GM19438 (cell line): Measurements from ENCODE around the gene TPST1.
"Not testable (repeated sequence)": the region's sequence is repeated elsewhere in the genome, so short reads cannot be mapped to it uniquely, and the experiment has no call there.

ENCODE experiments used
- ATAC-seq: cut with Tn5 transposase; IDR thresholded peaks from one replicate; pipeline ENCODE4 v1.9.1; 2021; ENCODE audit warnings: low read depth; ENCODE audit not compliant: unreplicated experiment

The TPST1 gene

GRCh38 chr7:66324985-66325384, 119.9 kb downstream of the TPST1 start:
- ATAC-seq: not testable (repeated sequence)

GRCh38 chr7:66326501-66327215, 121.5 kb downstream of the TPST1 start:
- no peak for ATAC-seq

GRCh38 chr7:66330961-66331360, 125.8 kb downstream of the TPST1 start:
- ATAC-seq: no peak

- no peak for ATAC-seq
Observed at GRCh38 chr7:66331883-66332282, 126.7 kb downstream of the TPST1 start.

- ATAC-seq: no peak
Observed at GRCh38 chr7:66333443-66333842, 128.3 kb downstream of the TPST1 start.

- no peak for ATAC-seq
Observed at GRCh38 chr7:66335318-66335717, 130.2 kb downstream of the TPST1 start.

- no peak for ATAC-seq
Observed at GRCh38 chr7:66336760-66337159, 131.6 kb downstream of the TPST1 start.

- ATAC-seq: no peak
Observed at GRCh38 chr7:66339141-66339540, 134.0 kb downstream of the TPST1 start.

DNA sequence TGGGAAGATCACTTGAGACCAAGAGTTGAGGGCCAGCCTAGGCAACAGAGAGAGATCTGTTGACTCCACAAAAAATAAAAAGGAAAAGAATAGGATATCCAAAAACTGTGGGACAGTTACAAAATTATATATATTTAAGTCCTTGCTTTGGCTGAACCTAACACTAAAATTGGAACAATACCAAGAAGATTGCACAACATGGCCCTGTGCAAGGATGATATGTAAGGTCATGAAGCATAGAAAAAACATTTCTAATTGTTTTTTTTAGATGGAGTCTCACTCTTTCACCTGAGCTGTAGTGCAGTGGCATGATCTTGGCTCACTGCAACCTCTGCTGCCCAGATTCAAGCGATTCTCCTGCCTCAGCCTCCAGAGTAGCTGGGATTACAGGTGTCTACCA, 139.0 kb downstream of the TPST1 start:
- no peak for ATAC-seq

GRCh38 chr7:66348531-66348930, 143.4 kb downstream of the TPST1 start:
- no peak for ATAC-seq

GRCh38 chr7:66348959-66349358, 143.8 kb downstream of the TPST1 start:
- ATAC-seq: no peak

DNA sequence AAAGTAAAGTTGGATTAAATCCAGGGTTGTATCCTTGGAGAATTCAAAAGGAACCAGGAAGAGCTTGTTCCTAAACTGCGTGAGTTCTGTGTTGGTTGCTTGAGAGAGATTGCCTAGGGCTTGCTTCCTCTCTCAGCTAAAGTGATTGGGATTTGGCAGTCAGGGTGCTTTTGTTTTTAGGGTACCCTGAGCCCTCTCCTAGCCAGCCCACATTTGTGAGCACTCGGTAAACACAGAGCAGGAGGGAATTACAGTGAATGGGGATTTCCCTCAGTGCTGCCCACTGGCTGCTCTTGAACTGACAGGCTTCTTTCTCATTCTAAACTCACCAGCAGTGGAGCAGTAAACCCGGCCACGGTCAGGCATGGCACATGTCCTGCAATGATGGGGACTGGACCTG, 146.9 kb downstream of the TPST1 start:
- no peak for ATAC-seq

DNA sequence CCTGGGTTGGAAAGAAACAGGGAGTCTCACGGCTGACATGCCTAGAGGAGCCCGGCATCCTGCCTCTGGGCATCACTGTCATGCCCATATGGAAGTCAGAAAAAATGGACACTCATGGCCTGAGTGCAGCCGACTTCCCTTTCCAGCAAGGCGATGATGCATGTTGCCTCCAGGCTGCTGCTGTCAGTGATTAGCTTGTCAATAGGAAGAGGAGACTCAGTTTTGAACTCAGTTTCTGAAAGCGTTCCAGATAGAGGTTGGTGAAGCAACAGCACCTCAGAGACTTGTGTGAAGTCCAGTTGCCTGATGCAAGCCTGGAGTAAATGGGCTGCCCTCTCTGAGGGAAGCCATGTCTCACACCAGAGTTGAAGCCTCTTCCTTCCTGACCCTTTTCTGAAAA, 148.4 kb downstream of the TPST1 start:
- no peak for ATAC-seq

DNA sequence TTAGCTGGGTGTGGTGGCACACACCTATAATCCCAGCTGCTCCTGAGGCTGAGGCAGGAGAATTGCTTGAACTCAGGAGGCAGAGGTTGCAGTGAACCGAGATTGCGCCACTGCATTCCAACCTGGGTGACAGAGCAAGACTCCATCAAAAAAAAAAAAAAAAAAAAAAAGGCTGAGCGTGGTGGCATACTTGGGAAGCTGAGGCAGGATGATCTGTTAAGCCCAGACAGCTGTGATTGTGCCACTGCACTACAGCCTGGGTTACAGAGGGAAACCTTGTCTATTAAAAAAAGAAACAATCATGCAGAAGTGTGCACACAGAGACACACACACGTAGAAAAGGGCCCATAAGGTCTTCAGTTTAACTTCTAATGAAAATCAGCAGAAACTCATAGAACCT, 150.6 kb downstream of the TPST1 start:
- ATAC-seq: no peak

DNA sequence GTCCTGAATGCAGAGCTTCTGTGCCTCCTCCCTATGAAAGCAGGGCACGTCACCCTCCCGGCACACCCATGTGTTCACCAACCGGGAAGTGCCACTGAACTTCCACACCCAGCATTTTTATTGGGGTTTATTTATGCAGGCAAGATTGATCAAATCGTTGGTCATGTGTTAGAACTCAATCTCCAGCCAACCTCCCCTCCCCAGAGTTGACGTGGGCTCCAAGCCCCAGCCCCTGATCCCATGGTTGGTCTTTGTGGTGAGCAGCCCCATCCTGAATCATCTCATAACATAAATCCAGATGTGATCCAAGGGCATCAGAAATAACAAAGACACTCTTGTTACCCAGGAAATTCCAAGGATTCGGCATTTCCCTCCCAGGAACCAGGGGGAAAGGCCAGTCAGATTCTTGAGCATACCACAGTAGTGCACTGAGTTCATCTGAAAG, 151.2 kb downstream of the TPST1 start:
- ATAC-seq: no peak

GRCh38 chr7:66357087-66357486, 152.0 kb downstream of the TPST1 start:
- ATAC-seq: no peak

DNA sequence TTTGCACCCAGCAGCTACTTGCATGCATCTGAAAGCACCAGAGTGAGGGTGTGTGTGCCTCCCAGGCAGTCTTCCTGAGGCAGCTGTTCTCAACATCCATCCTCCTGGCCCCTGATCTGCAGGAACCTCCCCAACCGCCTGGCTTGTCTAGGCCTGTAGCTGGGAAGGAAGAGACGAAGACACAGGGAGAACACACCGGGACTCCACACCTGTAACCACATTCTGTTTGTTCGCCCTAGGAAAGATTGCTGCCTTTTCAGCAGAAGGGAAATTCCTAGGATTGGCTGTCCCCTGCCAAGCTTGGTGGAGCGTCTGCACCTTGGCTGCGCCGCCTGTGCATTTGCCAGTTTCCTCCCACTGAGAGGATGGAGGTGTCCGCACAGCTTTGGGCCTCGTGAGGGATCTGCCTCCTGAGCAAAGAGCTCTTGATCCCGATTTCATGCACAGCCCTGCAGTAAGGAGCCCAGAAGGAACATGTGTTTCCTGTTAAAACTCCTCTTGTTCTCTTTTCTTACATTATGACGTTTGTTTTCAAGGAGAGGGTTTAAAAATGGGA, 154.6 kb downstream of the TPST1 start:
- no peak for ATAC-seq

- ATAC-seq: no peak
Observed at GRCh38 chr7:66362136-66362535, 157.0 kb downstream of the TPST1 start.

GRCh38 chr7:66363635-66364034, 158.5 kb downstream of the TPST1 start:
- ATAC-seq: no peak

DNA sequence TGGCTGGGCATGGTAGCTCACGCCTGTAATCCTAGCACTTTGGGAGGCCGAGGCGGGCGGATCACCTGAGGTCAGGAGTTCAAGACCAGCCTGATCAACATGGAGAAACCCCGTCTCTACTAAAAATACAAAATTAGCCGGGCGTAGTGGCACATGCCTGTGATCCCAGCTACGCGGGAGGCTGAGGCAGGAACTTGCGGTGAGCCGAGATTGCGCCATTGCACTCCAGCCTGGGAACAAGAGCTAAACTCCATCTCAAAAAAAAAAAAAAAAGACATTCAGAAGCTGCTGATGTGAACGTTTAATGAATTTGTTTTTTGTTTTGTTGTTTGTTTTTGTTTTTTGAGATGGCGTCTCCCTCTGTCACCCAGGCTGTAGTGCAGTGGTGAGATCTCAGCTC, 159.9 kb downstream of the TPST1 start:
- ATAC-seq: not testable (repeated sequence)

DNA sequence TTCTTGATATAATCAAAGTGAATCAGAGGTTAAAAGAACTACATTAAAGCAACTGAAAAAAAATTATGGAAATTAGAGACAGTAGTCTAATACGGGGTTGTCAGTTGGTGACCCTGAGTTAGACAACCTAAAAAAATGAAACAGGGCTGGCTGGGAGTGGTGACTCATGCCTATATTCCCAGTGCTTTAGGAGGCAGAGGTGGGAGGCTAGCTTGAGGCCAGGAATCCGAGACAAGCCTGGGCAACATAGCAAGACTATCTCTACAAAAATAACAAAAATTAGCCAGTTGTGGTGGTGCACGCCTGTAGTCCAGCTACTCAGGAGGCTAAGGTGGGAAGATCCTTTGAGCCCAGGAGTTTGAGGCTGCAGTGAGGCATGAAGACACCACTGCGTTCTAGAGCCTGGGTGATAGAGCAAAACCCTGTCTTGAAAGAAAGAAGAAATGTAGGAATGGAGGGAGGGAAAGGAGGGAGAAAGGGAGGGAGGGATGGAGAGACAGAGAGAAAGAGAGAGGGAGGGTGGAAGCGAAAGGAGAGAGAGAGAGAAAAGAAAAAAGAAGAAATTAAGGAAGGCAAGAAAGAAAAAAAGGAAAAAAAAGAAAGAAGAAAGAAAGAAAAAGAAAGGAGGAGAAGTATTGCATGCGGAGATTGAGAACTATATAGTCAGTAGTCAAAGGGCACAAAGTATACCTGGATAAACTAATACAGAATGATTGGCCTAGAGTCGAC, 166.1 kb downstream of the TPST1 start:
- no peak for ATAC-seq
